ENCODE results near the gene IQCM.

GRCh38 chr4:149830823-149831222 is 15.2 kb upstream of the IQCM start:
- TF ChIP-seq CTCF (conservative IDR thresholded peaks at IDR 0.05 in 1 of 2, IDR thresholded peaks at IDR 0.05 in 1 of 2; ENCODE audit: low read depth in 1 of 2, low read length in 2 of 2) (no peak), EZH2 (IDR thresholded peaks at IDR 0.05; ENCODE audit: low read length, missing control alignments) (no peak)
